ENCODE measurements around the gene TDRD9.

DNA sequence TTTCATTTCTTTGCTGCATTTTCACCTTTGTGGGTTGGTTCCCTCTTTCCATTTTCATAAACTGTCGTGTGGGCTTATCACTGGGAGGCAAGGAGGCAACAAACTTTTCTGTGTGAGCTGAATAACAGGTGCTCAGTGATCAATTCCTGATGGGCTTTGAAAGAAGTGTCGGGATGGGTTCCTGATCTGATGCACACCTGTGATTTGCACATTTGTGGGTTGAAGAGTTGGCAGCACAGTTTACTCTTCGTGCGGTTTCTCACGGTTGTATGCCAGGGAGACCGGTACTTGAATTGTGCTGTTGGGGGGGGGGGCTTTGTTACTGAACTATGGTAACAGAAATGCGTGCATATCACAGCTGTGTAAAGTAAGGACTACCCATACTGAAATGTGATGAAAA, 141.3 kb downstream of the TDRD9 start:
- TF ChIP-seq CTCF (IDR thresholded peaks at IDR 0.05; ENCODE audit: poor library complexity): no peak
- no peak for TF ChIP-seq EZH2 (IDR thresholded peaks at IDR 0.05; ENCODE audit: borderline replicate concordance)

All from hepatocyte (in vitro differentiated cells).